Mesenchymal stem cell (in vitro differentiated cells and primary cell): ENCODE measurements around the gene EMC8.
A peak's percentile ranks its signal among the peaks of the same experiment; 100 is the strongest.

Experiments used
- DNase-seq: peaks from one replicate; pipeline ENCODE4 v3.0.0-alpha.2; 2013
- H2AFZ ChIP-seq: one replicate; pipeline ENCODE4 v1.6.1; 2013; ENCODE audit warnings: low read depth, mild to moderate bottlenecking, control low read depth, inconsistent platforms, low read length, moderate library complexity
- H2AK5ac ChIP-seq: 2 replicates; pipeline ENCODE4 v1.6.1; 2013; ENCODE audit warnings: low read length, moderate library complexity, mild to moderate bottlenecking, inconsistent platforms; ENCODE audit not compliant: severe bottlenecking
- H2BK120ac ChIP-seq: one replicate; pipeline ENCODE4 v1.6.1; 2013; ENCODE audit warnings: low read depth, mild to moderate bottlenecking, inconsistent platforms, low read length, moderate library complexity
- H2BK12ac ChIP-seq, 2 experiments: one replicate each; pipeline ENCODE4 v1.6.1; 2013; ENCODE audit warnings: inconsistent platforms in 2 of 2, low read length in 2 of 2, mild to moderate bottlenecking in 2 of 2, moderate library complexity in 2 of 2, control low read depth in 1 of 2
- H2BK15ac ChIP-seq: one replicate; pipeline ENCODE4 v1.6.1; 2013; ENCODE audit warnings: mild to moderate bottlenecking, low read depth, inconsistent platforms; ENCODE audit not compliant: poor library complexity, severe bottlenecking
- H2BK5ac ChIP-seq: 2 replicates; pipeline ENCODE4 v1.6.1; 2013; ENCODE audit warnings: low read depth, mild to moderate bottlenecking, low read length, control low read depth, inconsistent platforms; ENCODE audit not compliant: poor library complexity, severe bottlenecking
- H3K14ac ChIP-seq, 2 experiments: one replicate each; pipeline ENCODE4 v1.6.1; 2013; ENCODE audit warnings: inconsistent platforms in 2 of 2, low read length in 2 of 2, control low read depth in 1 of 2, mild to moderate bottlenecking in 1 of 2, moderate library complexity in 1 of 2
- H3K18ac ChIP-seq, 2 experiments: one replicate each; pipeline ENCODE4 v1.6.1; 2013; ENCODE audit warnings: inconsistent platforms in 2 of 2, low read length in 2 of 2, control low read depth in 1 of 2, low read depth in 1 of 2, mild to moderate bottlenecking in 1 of 2
- H3K23ac ChIP-seq, 2 experiments: one replicate each; pipeline ENCODE4 v1.6.1; 2013; ENCODE audit warnings: inconsistent platforms in 2 of 2, low read length in 2 of 2, mild to moderate bottlenecking in 2 of 2, moderate library complexity in 2 of 2, control low read depth in 1 of 2
- H3K27ac ChIP-seq: 2 replicates; pipeline ENCODE4 v1.5.1; 2013; ENCODE audit warnings: mild to moderate bottlenecking, moderate library complexity, low read length, control low read depth, inconsistent platforms; ENCODE audit not compliant: poor library complexity, severe bottlenecking
- H3K27me3 ChIP-seq, 2 experiments: 2 replicates each; pipeline versions ENCODE4 v1.6.1 to v1.7.0; 2013; ENCODE audit warnings: low read length in 2 of 2, mild to moderate bottlenecking in 2 of 2, moderate library complexity in 2 of 2, control low read depth in 1 of 2, inconsistent platforms in 1 of 2; ENCODE audit not compliant: control insufficient read depth in 1 of 2, insufficient read depth in 1 of 2
- H3K36me3 ChIP-seq, 2 experiments: 2 replicates each; pipeline versions ENCODE4 v1.6.1 to v1.7.0; 2013; ENCODE audit warnings: low read length in 2 of 2, control low read depth in 1 of 2, inconsistent platforms in 1 of 2, low read depth in 1 of 2, mild to moderate bottlenecking in 1 of 2; ENCODE audit not compliant: insufficient read depth in 2 of 2, control insufficient read depth in 1 of 2
- H3K4ac ChIP-seq, 2 experiments: one replicate each; pipeline ENCODE4 v1.6.1; 2013; ENCODE audit warnings: inconsistent platforms in 2 of 2, low read length in 2 of 2, mild to moderate bottlenecking in 2 of 2, moderate library complexity in 2 of 2, control low read depth in 1 of 2, low read depth in 1 of 2
- H3K4me1 ChIP-seq: 2 replicates; pipeline ENCODE4 v1.6.1; 2013; ENCODE audit warnings: low read depth, low read length, control low read depth; ENCODE audit not compliant: control insufficient read depth, insufficient read depth
- H3K4me2 ChIP-seq: 2 replicates; pipeline ENCODE4 v1.6.1; 2013; ENCODE audit warnings: low read length, mild to moderate bottlenecking, inconsistent platforms; ENCODE audit not compliant: poor library complexity, severe bottlenecking
- H3K4me3 ChIP-seq, 2 experiments: 2 replicates each; pipeline versions ENCODE4 v1.5.1 to v1.7.0; 2013; ENCODE audit warnings: low read length in 2 of 2, mild to moderate bottlenecking in 2 of 2, control low read depth in 1 of 2, low read depth in 1 of 2; ENCODE audit not compliant: insufficient read depth in 1 of 2
- H3K79me1 ChIP-seq: replicated peaks from 2 replicates; pipeline ENCODE4 v1.6.1; 2013; ENCODE audit warnings: mild to moderate bottlenecking, control low read depth, low read length, inconsistent platforms; ENCODE audit not compliant: poor library complexity, severe bottlenecking
- H3K9ac ChIP-seq: 2 replicates; pipeline ENCODE4 v1.7.0; 2013; ENCODE audit warnings: mild to moderate bottlenecking, low read length, moderate library complexity
- H3K9me3 ChIP-seq: 2 replicates; pipeline ENCODE4 v1.7.0; 2013; ENCODE audit warnings: mild to moderate bottlenecking, low read length; ENCODE audit not compliant: control insufficient read depth
- H4K8ac ChIP-seq: one replicate; pipeline ENCODE4 v1.6.1; 2013; ENCODE audit warnings: inconsistent platforms, mild to moderate bottlenecking, low read length, moderate library complexity
- H4K91ac ChIP-seq: one replicate; pipeline ENCODE4 v1.6.1; 2013; ENCODE audit warnings: mild to moderate bottlenecking, low read length, inconsistent platforms
- WGBS: methylation state at CpG from one replicate; pipeline ENCODE4 v1.1.7; 2013; ENCODE audit warnings: mixed read lengths; 5-methylcytosine and 5-hydroxymethylcytosine counted together

Gene EMC8

DNA sequence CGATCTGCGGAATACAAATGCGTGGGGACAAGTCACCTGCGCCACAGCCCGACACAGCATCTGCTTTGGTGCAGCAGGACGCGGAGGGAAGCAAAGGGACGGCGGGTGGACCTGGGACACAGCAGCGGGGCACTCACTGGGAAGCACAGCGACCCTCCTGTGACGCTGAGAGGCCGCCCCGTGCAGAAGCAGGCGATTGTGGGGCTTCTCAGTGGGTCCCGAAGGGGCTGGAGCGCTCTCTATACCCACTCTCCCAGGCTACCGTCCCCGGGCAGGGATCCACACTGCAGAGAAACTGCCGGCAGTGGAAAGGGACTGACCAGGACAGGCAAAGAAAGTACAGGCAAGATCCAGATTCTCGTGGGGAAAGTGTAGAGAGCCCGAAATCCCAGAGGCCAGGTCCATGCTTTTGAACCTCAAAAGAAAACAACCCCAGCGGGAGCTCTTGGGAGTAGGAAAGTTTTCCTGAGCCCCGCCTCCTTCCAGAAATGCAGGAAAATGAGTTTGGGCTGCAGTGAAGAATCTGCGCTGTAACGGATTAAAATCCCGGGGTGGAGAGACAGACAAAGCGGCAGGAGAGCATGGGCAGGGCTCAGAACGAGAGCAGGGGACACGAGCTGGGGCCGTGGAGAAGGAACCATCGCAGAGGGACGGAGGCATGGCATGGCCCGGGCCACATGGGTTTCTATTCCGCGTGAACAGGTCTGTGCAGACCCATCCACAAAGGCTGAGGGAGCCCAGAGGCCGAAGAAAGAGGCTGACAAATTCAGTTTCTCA lies 12.9 kb upstream of the EMC8 start:
- Histone ChIP-seq H3K18ac (no peak overlapping the region), H2BK15ac (no peak overlapping the region), H3K9me3 (no peaks in the 10 kb centered on the region), H2AFZ (no peak overlapping the region), H3K27ac (no peak overlapping the region), H2BK12ac (no peak overlapping the region), H3K79me1 (no peaks in the 10 kb centered on the region), H3K4me1 (peaks cover 1% of the 10 kb centered on the region), H3K4ac (no peak overlapping the region), H3K27me3 (peaks cover 29 to 60% of the 10 kb centered on the region in 2 experiments), H4K8ac (no peak overlapping the region), H3K14ac (no peak overlapping the region), H3K4me2 (no peak overlapping the region), H2AK5ac (no peak overlapping the region), H2BK5ac (no peak overlapping the region), H3K36me3 (peaks cover under 1 to 1% of the 10 kb centered on the region in 2 experiments), H4K91ac (no peak overlapping the region), H3K9ac (no peak overlapping the region), H3K23ac (no peak overlapping the region), H3K4me3 (peak overlapping the region in 1 of 2 experiments; percentile 51), H2BK120ac (no peak overlapping the region)
- DNase-seq = no peak
- WGBS = 79% methylated on average over 37 of the region's 37 CpGs

DNA sequence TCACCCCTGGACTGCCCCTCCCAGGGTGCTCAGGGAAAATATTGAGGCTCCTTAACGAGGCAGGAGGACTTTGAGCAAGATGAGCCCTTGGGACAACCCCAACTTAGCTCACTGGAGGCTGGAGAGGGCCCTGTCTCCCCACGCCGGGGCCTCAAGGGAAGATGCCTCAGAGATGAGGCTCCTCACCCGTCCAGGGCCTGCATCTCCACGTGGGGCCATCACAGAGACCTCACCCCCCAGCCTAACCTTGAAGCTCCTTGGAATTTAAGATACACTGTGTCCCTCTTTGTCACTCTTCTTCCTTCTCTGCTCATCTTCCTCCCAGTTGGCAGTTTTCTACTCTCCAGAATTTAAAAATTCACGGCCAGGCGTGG lies 11.4 kb upstream of the EMC8 start:
- no peak overlapping the region for H3K14ac ChIP-seq
- H3K4me2 ChIP-seq = no peak overlapping the region
- H3K18ac ChIP-seq = no peak overlapping the region
- H3K36me3 ChIP-seq = peaks cover 13 to 15% of the 10 kb centered on the region in 2 experiments
- H3K9me3 ChIP-seq = no peaks in the 10 kb centered on the region
- no peak overlapping the region for H3K27ac ChIP-seq
- H3K4ac ChIP-seq = no peak overlapping the region
- H2BK120ac ChIP-seq = no peak overlapping the region
- H2BK12ac ChIP-seq = no peak overlapping the region
- no peak overlapping the region for H3K4me3 ChIP-seq
- no peak overlapping the region for H3K23ac ChIP-seq
- peaks cover 1% of the 10 kb centered on the region for H3K4me1 ChIP-seq
- DNase-seq = no peak
- 94% methylated on average over 7 of the region's 7 CpGs for WGBS
- no peak overlapping the region for H2AK5ac ChIP-seq
- H2BK15ac ChIP-seq = no peak overlapping the region
- H3K27me3 ChIP-seq = peaks cover 29 to 55% of the 10 kb centered on the region in 2 experiments
- peaks cover 5% of the 10 kb centered on the region for H3K79me1 ChIP-seq
- no peak overlapping the region for H4K8ac ChIP-seq
- H4K91ac ChIP-seq = no peak overlapping the region
- no peak overlapping the region for H2AFZ ChIP-seq
- no peak overlapping the region for H2BK5ac ChIP-seq
- no peak overlapping the region for H3K9ac ChIP-seq

DNA sequence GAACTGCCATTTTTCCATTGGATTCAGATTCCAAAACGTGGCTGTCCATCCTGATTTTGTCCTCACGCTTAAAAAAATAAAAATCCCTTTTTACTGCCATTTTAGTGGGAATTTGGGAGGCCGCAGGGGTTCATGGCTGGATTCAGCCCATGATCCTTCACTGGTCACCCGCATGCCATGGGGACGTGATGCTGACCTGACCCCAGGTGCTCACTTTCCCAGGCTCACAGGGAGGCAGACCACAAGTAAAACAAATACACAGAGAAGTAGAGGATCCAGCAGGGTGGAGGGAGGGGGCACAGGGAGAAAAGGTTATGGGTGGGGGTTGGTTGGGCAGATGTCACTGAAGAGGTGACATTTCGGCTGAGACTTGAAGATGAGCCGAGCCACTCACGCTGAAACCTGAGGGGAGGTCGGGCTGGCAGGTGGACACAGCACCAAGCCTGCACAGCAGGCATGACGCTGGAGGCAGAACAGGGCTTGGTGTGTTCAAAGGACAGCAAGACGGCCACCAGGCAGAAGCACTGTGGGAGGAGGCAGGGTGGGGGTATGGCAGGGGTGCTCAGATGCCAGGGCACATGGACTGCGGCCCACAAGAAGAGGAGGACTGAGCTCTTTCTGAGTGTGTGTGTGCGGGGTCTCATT lies 10.9 kb upstream of the EMC8 start:
- Histone ChIP-seq H3K23ac (no peak overlapping the region), H3K18ac (no peak overlapping the region), H2BK12ac (no peak overlapping the region), H4K8ac (no peak overlapping the region), H3K4me3 (no peak overlapping the region), H3K9ac (no peak overlapping the region), H3K27ac (no peak overlapping the region), H3K79me1 (peaks cover 8% of the 10 kb centered on the region), H2BK5ac (no peak overlapping the region), H3K9me3 (no peaks in the 10 kb centered on the region), H2AK5ac (no peak overlapping the region), H3K27me3 (peaks cover 25 to 51% of the 10 kb centered on the region in 2 experiments), H2BK120ac (no peak overlapping the region), H2BK15ac (no peak overlapping the region), H3K36me3 (peaks cover 18 to 20% of the 10 kb centered on the region in 2 experiments), H4K91ac (peak overlapping the region; percentile 43), H3K14ac (no peak overlapping the region), H3K4me1 (peaks cover 1% of the 10 kb centered on the region), H3K4ac (no peak overlapping the region), H3K4me2 (no peak overlapping the region), H2AFZ (no peak overlapping the region)
- 92% methylated on average over 13 of the region's 13 CpGs for WGBS
- no peak for DNase-seq

DNA sequence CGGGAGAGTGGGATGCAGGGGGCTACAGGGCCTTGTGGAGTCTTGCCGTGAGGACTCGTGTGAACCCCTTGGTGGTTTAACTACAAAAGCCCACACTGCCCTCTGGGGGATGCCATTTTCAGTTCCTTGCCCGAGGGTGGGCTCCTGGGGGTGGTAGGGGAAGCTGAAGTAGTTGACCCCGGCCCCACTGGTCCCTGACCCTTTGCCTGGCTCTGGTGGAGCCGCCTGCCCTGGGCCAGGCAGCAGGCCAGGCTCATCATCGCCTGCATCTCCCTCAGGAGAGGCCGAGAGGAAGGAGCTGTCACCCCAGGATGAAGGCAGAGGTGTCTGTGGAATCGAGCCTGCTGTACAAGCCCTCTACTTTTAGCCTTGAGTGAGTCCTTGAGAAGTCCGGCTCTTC lies 10.3 kb upstream of the EMC8 start:
- H4K8ac ChIP-seq = no peak overlapping the region
- DNase-seq = no peak
- no peaks in the 10 kb centered on the region for H3K9me3 ChIP-seq
- H3K14ac ChIP-seq = no peak overlapping the region
- peaks cover 20 to 45% of the 10 kb centered on the region in 2 experiments for H3K27me3 ChIP-seq
- no peak overlapping the region for H2AFZ ChIP-seq
- H3K9ac ChIP-seq = no peak overlapping the region
- no peak overlapping the region for H2BK12ac ChIP-seq
- no peak overlapping the region for H2AK5ac ChIP-seq
- no peak overlapping the region for H2BK120ac ChIP-seq
- H3K4me3 ChIP-seq = no peak overlapping the region
- peaks cover 12% of the 10 kb centered on the region for H3K79me1 ChIP-seq
- H3K18ac ChIP-seq = no peak overlapping the region
- no peak overlapping the region for H2BK15ac ChIP-seq
- no peak overlapping the region for H3K23ac ChIP-seq
- 83% methylated on average over 10 of the region's 10 CpGs for WGBS
- H3K27ac ChIP-seq = no peak overlapping the region
- H3K4me2 ChIP-seq = no peak overlapping the region
- no peak overlapping the region for H3K4ac ChIP-seq
- H3K36me3 ChIP-seq = peaks cover 24 to 26% of the 10 kb centered on the region in 2 experiments
- peaks cover 1% of the 10 kb centered on the region for H3K4me1 ChIP-seq
- no peak overlapping the region for H2BK5ac ChIP-seq
- no peak overlapping the region for H4K91ac ChIP-seq
